GM12892 (cell line): ENCODE measurements around the gene ALPP.
"Not testable (repeated sequence)": the region's sequence is repeated elsewhere in the genome, so short reads cannot be mapped to it uniquely, and the experiment has no call there.

ENCODE experiments used
- POLR2A ChIP-seq: IDR thresholded peaks from 2 replicates; pipeline ENCODE4 v1.6.1; 2011; ENCODE audit warnings: low read depth, low read length, control low read depth
- POLR2AphosphoS5 ChIP-seq: IDR thresholded peaks from 2 replicates; pipeline ENCODE4 v1.6.1; 2011; ENCODE audit warnings: low read depth, low read length, control low read depth
- TAF1 ChIP-seq: IDR thresholded peaks from 2 replicates; pipeline ENCODE4 v1.6.1; 2011; ENCODE audit warnings: low read depth, mild to moderate bottlenecking, control low read depth, low read length, borderline replicate concordance

DNA sequence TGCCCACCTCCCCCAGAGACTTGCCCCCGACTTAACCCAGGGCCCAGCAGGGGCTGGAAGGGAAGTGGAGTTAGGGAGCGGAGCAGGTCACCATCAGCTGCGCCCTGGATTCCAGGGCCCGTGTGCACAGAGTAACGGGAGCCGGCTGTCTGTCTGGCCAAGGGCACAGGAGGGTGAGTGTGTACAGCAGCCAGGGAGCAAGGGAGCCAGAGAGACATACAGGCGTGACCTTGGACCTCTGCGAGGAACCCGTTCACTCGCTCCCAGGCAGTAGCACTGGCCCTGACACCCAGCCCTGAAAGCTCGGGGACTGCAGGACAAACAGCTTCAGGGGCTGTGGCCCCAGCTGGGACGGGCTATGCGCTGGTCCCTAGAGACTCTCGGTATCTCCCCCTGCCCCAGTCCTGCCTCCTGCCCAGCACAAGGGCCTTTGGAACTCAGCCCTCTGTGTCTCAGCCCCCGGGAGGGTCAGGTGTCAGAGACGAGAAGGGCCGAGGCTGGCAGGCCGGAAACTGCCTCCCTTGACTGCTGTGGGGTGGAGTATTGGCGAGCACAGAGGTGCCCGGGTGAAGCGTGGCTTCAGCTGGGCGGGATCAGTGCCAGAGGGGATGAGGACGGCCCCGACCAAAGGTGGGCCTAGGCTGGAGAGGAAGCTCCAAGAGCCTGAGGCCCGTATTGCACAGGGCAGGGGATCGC lies 46.2 kb upstream of the ALPP start:
- not testable (repeated sequence) for TF ChIP-seq POLR2A, TAF1, POLR2AphosphoS5
